IPS-18a (cell line): ENCODE results near the gene RPS6KA1.
"Not testable (repeated sequence)": the region's sequence is repeated elsewhere in the genome, so short reads cannot be mapped to it uniquely, and the experiment has no call there.

ENCODE experiments used
- H3K27ac ChIP-seq: one replicate; pipeline ENCODE4 v1.5.1; 2013; ENCODE audit warnings: low read length
- H3K27me3 ChIP-seq: one replicate; pipeline ENCODE4 v1.6.1; 2013; ENCODE audit warnings: mild to moderate bottlenecking, low read length; ENCODE audit not compliant: control insufficient read depth, insufficient read depth
- H3K36me3 ChIP-seq: one replicate; pipeline ENCODE4 v1.6.1; 2013; ENCODE audit warnings: low read depth, low read length; ENCODE audit not compliant: control insufficient read depth
- H3K4me1 ChIP-seq: one replicate; pipeline ENCODE4 v1.6.1; 2013; ENCODE audit warnings: low read depth, low read length; ENCODE audit not compliant: control insufficient read depth
- H3K4me3 ChIP-seq: one replicate; pipeline ENCODE4 v1.5.1; 2013; ENCODE audit warnings: low read length
- H3K9ac ChIP-seq: one replicate; pipeline ENCODE4 v1.6.1; 2013; ENCODE audit warnings: mild to moderate bottlenecking, low read length, moderate library complexity
- H3K9me3 ChIP-seq: one replicate; pipeline ENCODE4 v1.6.1; 2013; ENCODE audit warnings: low read depth, low read length; ENCODE audit not compliant: control insufficient read depth

Gene RPS6KA1

DNA sequence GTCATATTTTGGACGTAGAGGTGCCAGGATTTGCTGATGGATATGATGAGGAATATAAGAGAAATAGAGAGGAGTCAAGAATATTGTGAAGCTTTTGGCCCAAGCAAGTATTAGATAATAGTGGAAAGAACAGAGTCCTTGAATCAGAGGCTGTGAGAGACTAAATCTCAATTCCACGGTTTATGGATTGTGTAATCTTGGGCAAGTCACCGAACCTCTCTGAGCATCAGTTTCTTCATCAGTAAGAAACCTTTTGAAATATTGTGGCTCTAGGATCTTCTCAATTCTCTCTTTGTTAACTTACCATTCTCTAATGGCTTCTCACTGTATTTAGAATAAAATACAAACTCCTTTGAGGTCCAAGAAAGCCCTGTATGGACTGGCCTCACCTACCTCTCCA is 77.6 kb downstream of the RPS6KA1 start:
- Histone ChIP-seq H3K27ac (no peak overlapping the region), H3K4me1 (peaks cover 20% of the 10 kb centered on the region), H3K36me3 (no peaks in the 10 kb centered on the region), H3K4me3 (no peak overlapping the region), H3K27me3 (no peaks in the 10 kb centered on the region), H3K9me3 (no peaks in the 10 kb centered on the region), H3K9ac (no peak overlapping the region)

DNA sequence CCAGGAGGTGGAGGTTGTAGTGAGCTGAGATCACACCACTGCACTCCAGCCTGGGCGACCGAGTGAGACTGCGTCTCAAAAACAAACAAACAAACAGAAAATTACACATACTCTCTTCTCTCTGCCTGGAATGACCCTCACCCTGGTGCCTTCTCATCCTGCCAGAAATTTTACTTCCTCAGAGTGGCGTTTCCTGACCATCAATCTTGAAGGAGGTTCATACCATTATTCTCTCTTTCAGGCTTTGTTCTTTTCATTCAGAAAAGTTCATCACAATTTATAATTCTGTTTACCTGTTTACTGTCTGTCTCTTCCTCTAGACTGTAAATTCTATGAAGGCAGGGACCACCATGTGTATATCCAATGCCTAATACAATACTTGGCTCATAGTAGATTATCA is 79.3 kb downstream of the RPS6KA1 start:
- Histone ChIP-seq H3K9me3 (no peaks in the 10 kb centered on the region), H3K4me1 (peaks cover 19% of the 10 kb centered on the region), H3K9ac (no peak overlapping the region), H3K4me3 (no peak overlapping the region), H3K36me3 (no peaks in the 10 kb centered on the region), H3K27ac (no peak overlapping the region), H3K27me3 (no peaks in the 10 kb centered on the region)

DNA sequence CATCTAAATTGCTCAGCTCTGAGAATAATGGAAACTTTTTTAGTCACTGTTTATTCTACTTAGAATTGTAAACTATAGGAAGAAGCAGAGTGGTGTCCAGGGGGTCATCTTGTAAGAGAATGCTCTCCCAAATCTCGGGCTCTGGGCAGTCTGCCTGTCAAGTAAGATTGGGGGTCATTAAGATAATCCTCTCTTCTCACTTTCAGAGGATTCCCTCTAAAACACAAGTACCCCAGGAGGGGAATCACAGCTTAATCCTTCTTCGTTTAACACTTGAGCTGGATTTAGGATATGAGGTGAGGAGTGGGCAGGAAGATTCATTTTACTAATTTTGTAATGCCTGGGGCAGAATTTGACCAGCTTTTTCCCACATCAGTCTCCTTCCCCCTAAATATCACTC is 81.2 kb downstream of the RPS6KA1 start:
- H3K9ac ChIP-seq, result no peak overlapping the region
- peaks cover 11% of the 10 kb centered on the region for H3K4me1 ChIP-seq
- H3K36me3 ChIP-seq, result no peaks in the 10 kb centered on the region
- H3K9me3 ChIP-seq, result no peaks in the 10 kb centered on the region
- no peaks in the 10 kb centered on the region for H3K27me3 ChIP-seq
- H3K27ac ChIP-seq, result no peak overlapping the region
- no peak overlapping the region for H3K4me3 ChIP-seq

DNA sequence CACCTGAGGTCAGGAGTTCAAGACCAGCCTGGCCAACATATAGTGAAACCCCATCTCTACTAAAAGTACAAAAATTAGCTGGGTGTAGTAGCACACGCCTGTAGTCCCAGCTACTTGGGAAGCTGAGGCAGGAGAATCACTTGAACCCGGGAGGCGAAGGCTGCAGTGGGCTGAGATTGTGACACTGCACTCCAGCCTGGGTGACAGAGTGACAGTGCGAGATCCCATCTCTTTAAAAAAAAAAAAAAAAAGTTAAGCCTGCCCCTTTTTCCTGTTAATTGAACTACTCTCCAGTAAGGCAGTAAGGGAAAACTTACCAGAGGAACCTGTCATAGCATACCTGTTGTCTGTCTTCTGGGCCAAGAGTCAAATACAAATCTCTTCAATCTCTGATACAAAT is 83.1 kb downstream of the RPS6KA1 start:
- H3K27me3 ChIP-seq, H3K36me3 ChIP-seq, H3K9me3 ChIP-seq, H3K9ac ChIP-seq, H3K27ac ChIP-seq, H3K4me3 ChIP-seq: not testable (repeated sequence)
- peaks cover 11% of the 10 kb centered on the region for H3K4me1 ChIP-seq

DNA sequence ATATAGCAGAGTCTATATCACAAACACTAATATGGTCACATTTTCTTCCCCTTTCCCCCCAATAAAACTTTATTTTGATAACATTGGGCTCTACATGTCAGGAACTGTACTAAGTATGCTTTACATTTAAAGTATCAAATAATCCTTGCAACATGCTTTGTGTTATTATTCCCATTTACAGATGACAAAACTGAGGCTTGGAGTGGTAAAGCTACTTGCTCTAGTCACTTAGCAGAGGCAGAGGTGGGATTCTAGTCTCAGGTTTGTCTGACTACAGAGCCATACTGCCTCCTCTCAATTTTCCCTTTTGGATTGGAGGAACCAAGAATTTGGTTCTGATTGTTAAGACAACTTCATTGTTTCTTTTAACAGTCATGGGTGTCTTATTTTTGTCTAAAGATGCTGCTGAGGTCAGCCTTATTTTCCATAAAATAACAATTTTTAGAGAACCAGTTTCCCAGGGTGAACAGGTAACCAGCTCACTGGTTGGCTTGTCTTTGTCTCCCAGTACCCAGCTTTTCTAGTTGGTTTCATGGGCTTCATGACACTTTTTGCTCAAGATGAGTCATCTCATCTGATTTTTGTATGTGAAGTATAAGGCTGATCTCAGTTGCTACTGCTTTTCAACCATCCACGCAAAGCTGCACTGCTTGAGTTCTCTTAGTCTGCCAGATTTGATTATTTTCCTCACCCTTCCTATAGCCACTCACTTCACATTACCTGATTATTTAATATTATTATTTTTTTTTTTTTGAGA is 85.3 kb downstream of the RPS6KA1 start:
- Histone ChIP-seq H3K9ac (no peak overlapping the region), H3K9me3 (no peaks in the 10 kb centered on the region), H3K4me1 (peaks cover 26% of the 10 kb centered on the region), H3K27ac (no peak overlapping the region), H3K27me3 (no peaks in the 10 kb centered on the region), H3K36me3 (no peaks in the 10 kb centered on the region), H3K4me3 (no peak overlapping the region)

DNA sequence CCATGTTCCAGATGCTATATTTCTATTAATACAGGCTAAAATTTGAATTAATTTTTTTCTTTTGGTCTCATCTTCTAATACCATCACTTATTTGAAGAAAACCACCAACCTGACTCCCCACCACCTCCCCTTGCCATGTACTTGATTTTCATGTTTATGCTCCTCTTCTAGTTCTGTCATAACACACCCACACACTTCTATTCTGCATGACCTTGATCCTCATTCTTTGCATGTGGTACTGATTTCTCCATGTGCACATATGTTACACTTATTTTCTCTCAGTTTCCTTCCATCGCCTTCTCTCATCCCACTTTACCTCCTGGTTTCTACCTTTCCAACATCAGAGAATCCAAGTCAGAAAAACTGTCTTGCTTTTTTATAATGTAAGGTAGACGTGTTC is 87.3 kb downstream of the RPS6KA1 start:
- peaks cover 16% of the 10 kb centered on the region for H3K4me1 ChIP-seq
- no peaks in the 10 kb centered on the region for H3K36me3 ChIP-seq
- H3K27me3 ChIP-seq, result no peaks in the 10 kb centered on the region
- H3K9ac ChIP-seq, result no peak overlapping the region
- no peak overlapping the region for H3K4me3 ChIP-seq
- no peaks in the 10 kb centered on the region for H3K9me3 ChIP-seq
- no peak overlapping the region for H3K27ac ChIP-seq

DNA sequence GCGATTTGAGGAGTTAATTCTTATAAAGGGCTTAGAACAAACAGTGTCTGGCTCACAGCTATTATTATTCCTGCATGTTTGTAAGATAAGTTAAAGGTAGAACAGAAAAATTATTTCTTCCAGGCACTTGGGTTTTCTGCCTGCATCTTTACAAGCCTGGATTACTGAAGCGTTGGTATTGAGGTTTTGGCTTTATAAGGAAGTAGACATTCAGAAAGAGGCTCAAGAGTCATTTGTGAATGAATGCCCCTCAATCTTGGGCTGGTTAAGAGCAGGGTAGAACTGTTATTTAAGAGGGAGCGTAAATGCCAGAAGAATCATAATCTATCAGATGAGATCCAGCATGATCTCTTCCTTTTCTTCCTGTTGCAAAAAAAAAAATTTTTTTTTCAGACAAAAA is 89.0 kb downstream of the RPS6KA1 start:
- no peaks in the 10 kb centered on the region for H3K9me3 ChIP-seq
- peak overlapping the region; percentile 86 for H3K4me3 ChIP-seq
- H3K36me3 ChIP-seq, result no peaks in the 10 kb centered on the region
- H3K9ac ChIP-seq, result peak overlapping the region; percentile 89
- H3K27me3 ChIP-seq, result no peaks in the 10 kb centered on the region
- H3K27ac ChIP-seq, result no peak overlapping the region
- peaks cover 16% of the 10 kb centered on the region for H3K4me1 ChIP-seq
